Measurements from ENCODE around the gene PDE7B. TPM values are rescaled to one million over a fixed set of nuclear protein-coding genes. Genes with fewer than 3 reads are reported as not detected.

The PDE7B gene
- total RNA-seq, 1 donor, result 25.3 TPM

- H3K4me2 ChIP-seq (ENCODE audit: insufficient read depth, low read length), result peak overlapping the region; percentile 69
- H2AFZ ChIP-seq (ENCODE audit: low read length), result peak overlapping the region; percentile 84
- peak overlapping the region; percentile 89 for H3K27ac ChIP-seq (ENCODE audit: low read depth, low read length)
- H3K36me3 ChIP-seq (ENCODE audit: insufficient read depth, low read length), result no peaks in the 10 kb centered on the region
- no peaks in the 10 kb centered on the region for H3K79me2 ChIP-seq (ENCODE audit: insufficient read depth, low read length)
- no peak for TF ChIP-seq CTCF (IDR thresholded peaks at IDR 0.05; ENCODE audit: extremely low read depth, low read depth, low read length)
- H3K27me3 ChIP-seq (ENCODE audit: insufficient read depth, low read length), result no peaks in the 10 kb centered on the region
- H3K4me3 ChIP-seq (ENCODE audit: insufficient read depth, low read length), result peak overlapping the region; percentile 35
- no peak for DNase-seq (ENCODE audit: insufficient read length, low spot score, missing footprints)
- no peaks in the 10 kb centered on the region for H4K20me1 ChIP-seq (ENCODE audit: insufficient read depth, low read length)
- peaks cover 56% of the 10 kb centered on the region for H3K4me1 ChIP-seq (ENCODE audit: insufficient read depth, low read length)
- H3K9me3 ChIP-seq (ENCODE audit: low read depth, low read length), result no peaks in the 10 kb centered on the region
These were observed 54.3 kb downstream of the PDE7B start for GRCh38 chr6:135905604-135906300.

GRCh38 chr6:135906542-135906941 is 55.0 kb downstream of the PDE7B start:
- H2AFZ ChIP-seq (ENCODE audit: low read length), result peak overlapping the region; percentile 84
- no peak for TF ChIP-seq CTCF (IDR thresholded peaks at IDR 0.05; ENCODE audit: extremely low read depth, low read depth, low read length)
- no peak overlapping the region for H3K4me3 ChIP-seq (ENCODE audit: insufficient read depth, low read length)
- H3K27ac ChIP-seq (ENCODE audit: low read depth, low read length), result peak overlapping the region; percentile 89
- DNase-seq (ENCODE audit: insufficient read length, low spot score, missing footprints), result peak; percentile 36
- H3K9me3 ChIP-seq (ENCODE audit: low read depth, low read length), result no peaks in the 10 kb centered on the region
- H3K4me1 ChIP-seq (ENCODE audit: insufficient read depth, low read length), result peaks cover 49% of the 10 kb centered on the region
- no peaks in the 10 kb centered on the region for H3K27me3 ChIP-seq (ENCODE audit: insufficient read depth, low read length)
- H3K36me3 ChIP-seq (ENCODE audit: insufficient read depth, low read length), result no peaks in the 10 kb centered on the region
- no peaks in the 10 kb centered on the region for H4K20me1 ChIP-seq (ENCODE audit: insufficient read depth, low read length)
- H3K4me2 ChIP-seq (ENCODE audit: insufficient read depth, low read length), result peak overlapping the region; percentile 69
- no peaks in the 10 kb centered on the region for H3K79me2 ChIP-seq (ENCODE audit: insufficient read depth, low read length)

GRCh38 chr6:135906972-135907465 is 55.5 kb downstream of the PDE7B start:
- no peak overlapping the region for H3K4me3 ChIP-seq (ENCODE audit: insufficient read depth, low read length)
- no peaks in the 10 kb centered on the region for H3K27me3 ChIP-seq (ENCODE audit: insufficient read depth, low read length)
- DNase-seq (ENCODE audit: insufficient read length, low spot score, missing footprints), result peak; percentile 34
- H3K9me3 ChIP-seq (ENCODE audit: low read depth, low read length), result no peaks in the 10 kb centered on the region
- peak overlapping the region; percentile 43 for H2AFZ ChIP-seq (ENCODE audit: low read length)
- H3K36me3 ChIP-seq (ENCODE audit: insufficient read depth, low read length), result no peaks in the 10 kb centered on the region
- TF ChIP-seq CTCF (IDR thresholded peaks at IDR 0.05; ENCODE audit: extremely low read depth, low read depth, low read length), result no peak
- H3K27ac ChIP-seq (ENCODE audit: low read depth, low read length), result peak overlapping the region; percentile 89
- no peak overlapping the region for H3K4me2 ChIP-seq (ENCODE audit: insufficient read depth, low read length)
- H3K4me1 ChIP-seq (ENCODE audit: insufficient read depth, low read length), result peaks cover 44% of the 10 kb centered on the region
- H3K79me2 ChIP-seq (ENCODE audit: insufficient read depth, low read length), result no peaks in the 10 kb centered on the region
- H4K20me1 ChIP-seq (ENCODE audit: insufficient read depth, low read length), result no peaks in the 10 kb centered on the region

GRCh38 chr6:135909737-135910387 is 58.4 kb downstream of the PDE7B start:
- Histone ChIP-seq H3K4me1 (ENCODE audit: insufficient read depth, low read length) (peaks cover 23% of the 10 kb centered on the region), H3K4me2 (ENCODE audit: insufficient read depth, low read length) (no peak overlapping the region), H3K36me3 (ENCODE audit: insufficient read depth, low read length) (no peaks in the 10 kb centered on the region), H3K9me3 (ENCODE audit: low read depth, low read length) (no peaks in the 10 kb centered on the region), H3K27ac (ENCODE audit: low read depth, low read length) (no peak overlapping the region), H2AFZ (ENCODE audit: low read length) (no peak overlapping the region), H4K20me1 (ENCODE audit: insufficient read depth, low read length) (no peaks in the 10 kb centered on the region), H3K4me3 (ENCODE audit: insufficient read depth, low read length) (no peak overlapping the region), H3K27me3 (ENCODE audit: insufficient read depth, low read length) (no peaks in the 10 kb centered on the region), H3K79me2 (ENCODE audit: insufficient read depth, low read length) (no peaks in the 10 kb centered on the region)
- TF ChIP-seq CTCF (IDR thresholded peaks at IDR 0.05; ENCODE audit: extremely low read depth, low read depth, low read length), result peak; percentile 60
- peak; percentile 72 for DNase-seq (ENCODE audit: insufficient read length, low spot score, missing footprints)

Data from osteoblast (primary cell).